GM18505 (cell line): Measurements from ENCODE around the gene ZBTB12.
"Not testable (repeated sequence)": the region's sequence is repeated elsewhere in the genome, so short reads cannot be mapped to it uniquely, and the experiment has no call there.

Experiments used
- ATAC-seq: cut with Tn5 transposase; IDR thresholded peaks from one replicate; pipeline ENCODE4 v1.9.1; 2021; ENCODE audit not compliant: unreplicated experiment
- POLR2A ChIP-seq: IDR thresholded peaks from 4 replicates; pipeline ENCODE4 v1.6.1; 2011; ENCODE audit warnings: borderline replicate concordance; ENCODE audit not compliant: insufficient read depth, insufficient read length; ENCODE audit errors: extremely low read depth

The ZBTB12 gene

GRCh38 chr6:31870385-31870921, 31.4 kb downstream of the ZBTB12 start:
- no peak for TF ChIP-seq POLR2A
- no peak for ATAC-seq

DNA sequence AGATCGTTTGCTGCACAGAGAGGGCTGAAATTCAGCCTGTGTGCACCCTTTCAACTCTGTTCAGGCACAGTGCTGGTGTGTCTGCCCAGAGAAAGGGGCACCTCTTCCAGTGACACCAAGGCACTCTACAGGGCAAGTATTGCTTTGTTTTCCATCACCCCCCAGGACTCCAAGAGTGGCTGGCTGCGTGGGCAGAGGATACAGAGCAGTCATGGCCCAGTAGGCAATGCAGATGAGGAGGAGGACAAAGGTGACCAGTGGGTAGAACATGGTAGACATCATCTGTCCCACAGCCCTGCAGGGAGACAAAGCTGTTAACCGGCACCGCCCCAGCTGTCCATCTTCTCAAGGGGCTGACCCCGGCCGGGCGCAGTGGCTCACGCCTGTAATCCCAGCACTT, 32.5 kb downstream of the ZBTB12 start:
- no peak for TF ChIP-seq POLR2A
- no peak for ATAC-seq

DNA sequence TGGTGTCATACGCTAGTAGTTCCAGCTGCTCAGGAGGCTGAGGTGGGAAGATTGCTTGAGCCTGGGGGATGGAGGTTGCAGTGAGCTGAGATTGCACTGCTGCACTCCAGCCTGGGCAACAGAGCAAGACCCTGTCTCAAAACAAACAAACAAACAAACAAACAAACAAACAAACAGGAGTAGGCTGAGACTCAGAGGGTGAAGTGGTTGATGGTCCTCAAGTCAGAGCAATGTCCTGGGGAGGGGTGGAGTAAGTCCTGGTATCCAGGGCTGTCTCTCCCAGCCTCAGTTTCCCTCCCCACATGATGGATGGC, 33.3 kb downstream of the ZBTB12 start:
- not testable (repeated sequence) for ATAC-seq

GRCh38 chr6:31865205-31866118, 36.4 kb downstream of the ZBTB12 start:
- TF ChIP-seq POLR2A = no peak
- no peak for ATAC-seq

DNA sequence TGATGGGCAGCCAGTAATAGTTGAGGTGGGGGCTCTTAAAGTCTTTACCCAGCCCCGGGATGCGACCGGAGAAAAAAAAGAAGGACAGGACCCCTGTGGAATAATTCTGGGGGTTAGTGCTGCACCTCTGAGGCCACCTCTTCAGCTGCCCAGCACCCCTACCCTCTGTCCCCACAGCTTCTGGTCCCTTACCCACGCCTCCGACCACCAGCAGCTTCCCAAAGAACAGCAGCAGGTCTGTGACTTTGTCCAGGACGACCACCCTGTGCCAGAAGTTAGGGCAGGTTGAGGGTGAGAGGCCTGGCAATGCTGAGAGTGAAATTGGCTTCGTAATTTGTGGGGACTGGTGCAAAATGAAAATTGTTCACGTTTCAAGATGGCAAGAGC, 37.1 kb downstream of the ZBTB12 start:
- no peak for ATAC-seq
- TF ChIP-seq POLR2A = no peak

GRCh38 chr6:31864123-31864562, 37.7 kb downstream of the ZBTB12 start:
- not testable (repeated sequence) for ATAC-seq

- ATAC-seq = peak; percentile 88
- peak; percentile 100 for TF ChIP-seq POLR2A
Measured at GRCh38 chr6:31862344-31863235, 39.3 kb downstream of the ZBTB12 start, which contains the start of gene NEU1. Gene NEU1 (minus strand): TSS chr6:31862821. CDS start chr6:31862776, 45 bp downstream.

GRCh38 chr6:31861919-31862343, 40.0 kb downstream of the ZBTB12 start:
- no peak for ATAC-seq

DNA sequence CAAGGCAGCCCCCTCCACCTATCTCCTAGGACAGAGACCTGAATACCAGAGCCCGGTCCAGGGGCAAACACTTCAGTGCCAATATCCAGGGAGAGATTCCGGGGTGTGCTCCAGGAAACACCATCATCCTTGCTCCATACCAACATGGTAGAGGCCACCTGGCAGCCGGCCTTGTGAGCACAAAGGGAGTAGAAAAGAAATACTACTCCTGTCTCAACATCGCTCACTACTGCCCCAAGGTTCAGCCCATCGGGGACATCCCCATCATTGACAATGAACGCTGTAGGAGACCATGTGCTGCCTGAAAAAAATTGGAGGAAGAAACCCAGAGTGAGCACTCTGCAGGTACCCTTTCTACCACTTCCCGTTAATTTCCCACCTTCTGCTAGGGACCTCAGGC, 40.7 kb downstream of the ZBTB12 start:
- no peak for ATAC-seq
- TF ChIP-seq POLR2A = no peak

More at GRCh38 chr6:31861919-31862343, 40.0 kb downstream of the ZBTB12 start:
- no peak for TF ChIP-seq POLR2A

GRCh38 chr6:31860349-31860748, 41.5 kb downstream of the ZBTB12 start:
- no peak for ATAC-seq
- TF ChIP-seq POLR2A = no peak

DNA sequence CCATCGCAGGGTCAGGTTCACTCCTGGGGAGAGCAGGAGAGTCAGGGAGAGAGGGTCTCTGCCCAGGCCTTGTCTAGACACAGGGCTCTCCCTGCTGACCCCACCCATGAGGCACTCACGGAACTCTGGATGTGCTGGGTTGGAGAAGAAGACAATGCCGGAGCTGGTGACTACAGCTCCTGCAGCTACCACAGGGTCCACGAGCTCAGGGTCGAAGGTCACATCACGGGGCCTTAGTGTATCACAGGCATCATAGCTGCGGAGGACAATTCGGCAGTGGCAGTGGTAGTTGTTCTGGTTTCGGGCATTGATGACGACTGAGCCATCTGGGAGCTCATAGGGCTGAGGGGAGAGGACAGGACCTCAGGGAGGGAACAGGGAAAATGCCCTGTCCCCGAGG, 42.0 kb downstream of the ZBTB12 start:
- TF ChIP-seq POLR2A = no peak
- no peak for ATAC-seq

DNA sequence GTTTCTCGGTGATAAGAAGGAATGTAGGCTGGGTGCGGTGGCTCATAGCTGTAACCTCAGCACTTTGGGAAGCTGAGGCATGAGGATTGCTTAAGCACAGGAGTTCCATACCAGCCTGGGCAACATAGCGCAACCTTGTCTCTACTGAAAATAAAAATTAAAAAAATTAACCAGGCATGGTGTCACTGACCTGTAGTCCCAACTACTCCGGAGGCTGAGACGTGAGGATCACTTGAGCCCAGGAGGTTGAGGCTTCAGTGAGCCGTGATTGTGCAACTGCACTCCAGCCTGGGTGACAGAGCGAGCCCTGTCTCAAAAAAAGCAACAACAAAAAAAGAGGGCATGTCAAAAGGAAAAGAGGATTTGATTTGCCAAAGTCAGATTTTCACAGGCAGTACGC, 43.2 kb downstream of the ZBTB12 start:
- no peak for ATAC-seq
- TF ChIP-seq POLR2A = no peak

DNA sequence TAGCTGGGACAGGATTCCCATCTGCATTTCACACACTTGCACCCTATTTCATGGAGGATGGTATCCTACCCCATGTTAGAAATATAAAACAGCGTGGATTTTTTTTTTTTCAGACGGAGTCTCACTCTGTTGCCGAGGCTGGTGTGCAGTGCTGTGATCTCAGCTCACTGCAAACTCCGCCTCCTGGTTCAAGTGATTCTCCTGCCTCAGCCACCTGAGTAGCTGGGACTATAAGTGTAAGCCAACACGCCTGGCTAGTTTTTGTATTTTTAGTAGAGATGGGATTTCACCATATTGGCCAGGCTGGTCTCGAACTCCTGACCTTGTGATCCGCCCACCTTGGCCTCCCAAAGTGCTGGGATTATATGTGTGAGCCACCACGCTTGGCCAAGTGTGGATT, 44.1 kb downstream of the ZBTB12 start:
- not testable (repeated sequence) for ATAC-seq

DNA sequence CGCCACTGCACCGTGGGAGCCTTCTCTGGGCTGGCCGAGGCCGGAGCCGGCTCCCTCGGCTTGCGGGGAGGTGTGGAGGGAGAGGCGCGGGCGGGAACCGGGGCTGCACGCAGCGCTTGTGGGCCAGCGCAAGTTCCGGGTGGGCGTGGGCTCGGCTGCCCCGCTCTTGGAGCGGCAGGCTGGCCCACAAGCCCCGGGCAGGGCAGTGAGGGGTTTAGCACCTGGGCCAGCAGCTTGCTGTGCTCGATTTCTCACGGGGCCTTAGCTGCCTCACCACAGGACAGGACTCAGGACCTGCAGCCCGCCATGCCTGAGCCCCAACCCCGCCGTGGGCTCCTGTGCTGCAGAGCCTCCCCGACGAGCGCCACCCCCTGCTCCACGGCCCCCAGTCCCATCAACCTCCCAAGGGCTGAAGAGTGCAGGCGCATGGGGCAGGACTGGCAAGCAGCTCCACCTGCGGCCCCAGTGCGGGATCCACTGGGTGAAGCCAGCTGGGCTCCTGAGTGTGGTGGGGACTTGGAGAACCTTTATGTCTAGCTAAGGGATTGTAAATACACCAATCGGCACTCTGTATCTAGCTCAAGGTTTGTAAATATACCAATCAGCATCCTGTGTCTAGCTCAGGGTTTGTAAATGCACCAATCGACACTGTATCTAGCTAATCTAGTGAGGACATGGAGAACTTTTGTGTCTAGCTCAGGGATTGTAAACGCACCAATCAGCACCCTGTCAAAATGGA, 49.7 kb downstream of the ZBTB12 start:
- ATAC-seq = not testable (repeated sequence)
